GM20431 (cell line): Measurements from ENCODE around the gene RNF214.
"Not testable (repeated sequence)": the region's sequence is repeated elsewhere in the genome, so short reads cannot be mapped to it uniquely, and the experiment has no call there.

Source experiments
- in situ Hi-C: fragments of 300-500 bp; cut with MseI, MboI; formaldehyde crosslinking; loops from one replicate; pipeline ENCODE4 v1.15.0; 2020; ENCODE audit warnings: low sequenced_read_pairs; ENCODE audit not compliant: unreplicated experiment

The RNF214 gene

GRCh38 chr11:117197516-117198456, 34.7 kb upstream of the RNF214 start:
- in situ Hi-C loops: no loop called here

- in situ Hi-C loops: no loop called here
Observed at GRCh38 chr11:117198613-117199012, 33.9 kb upstream of the RNF214 start.

- in situ Hi-C loops: no loop called here
Observed at GRCh38 chr11:117199053-117199915, 33.2 kb upstream of the RNF214 start, which contains the start of gene TAGLN. TAGLN (plus strand) TSS chr11:117199370; CDS start chr11:117203014, 3,644 bp downstream.

GRCh38 chr11:117199916-117200812, 32.3 kb upstream of the RNF214 start:
- in situ Hi-C loops: no loop called here

GRCh38 chr11:117200813-117201657, 31.4 kb upstream of the RNF214 start:
- in situ Hi-C loops: no loop called here

GRCh38 chr11:117201658-117202305, 30.7 kb upstream of the RNF214 start:
- in situ Hi-C loops: no loop called here

- in situ Hi-C loops: no loop called here
Observed at GRCh38 chr11:117202386-117203068, 29.9 kb upstream of the RNF214 start.

- in situ Hi-C loops: no loop called here
Observed at GRCh38 chr11:117203069-117203407, 29.4 kb upstream of the RNF214 start.

GRCh38 chr11:117204283-117205080, 28.0 kb upstream of the RNF214 start:
- in situ Hi-C loops: no loop called here

- in situ Hi-C loops: no loop called here
Observed at GRCh38 chr11:117205211-117205818, 27.2 kb upstream of the RNF214 start.

- in situ Hi-C loops: not testable (repeated sequence)
Observed at GRCh38 chr11:117206111-117206510, 26.4 kb upstream of the RNF214 start.

- in situ Hi-C loops: not testable (repeated sequence)
Observed at GRCh38 chr11:117206859-117207258, 25.6 kb upstream of the RNF214 start.

- in situ Hi-C loops: not testable (repeated sequence)
Observed at GRCh38 chr11:117207481-117207880, 25.0 kb upstream of the RNF214 start.

- in situ Hi-C loops: not testable (repeated sequence)
Observed at GRCh38 chr11:117208710-117209109, 23.8 kb upstream of the RNF214 start.

GRCh38 chr11:117209351-117210125, 22.9 kb upstream of the RNF214 start:
- in situ Hi-C loops: not testable (repeated sequence)

GRCh38 chr11:117210620-117211019, 21.9 kb upstream of the RNF214 start:
- in situ Hi-C loops: no loop called here
